ENCODE measurements around the gene DRGX.

DRGX gene

DNA sequence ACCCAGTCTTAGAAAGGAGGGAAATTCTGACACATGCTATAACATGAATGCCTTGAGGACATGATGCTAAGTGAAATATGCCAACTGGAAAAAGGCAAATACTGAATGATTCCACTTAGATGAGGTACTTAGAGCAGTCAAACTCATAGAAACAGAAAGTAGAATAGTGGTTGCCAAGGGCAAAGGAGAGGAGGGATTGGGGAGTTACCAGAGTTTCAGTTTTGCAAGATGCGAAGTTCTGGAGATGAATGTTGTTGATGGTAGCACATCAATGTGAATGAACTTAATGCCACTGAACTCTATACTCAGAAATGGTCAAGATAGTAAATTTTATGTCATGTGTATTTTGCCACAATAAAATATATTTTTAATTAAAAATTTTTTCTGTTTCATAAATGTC lies 38.9 kb downstream of the DRGX start:
- no peak for DNase-seq (ENCODE audit: low spot score in 2 of 2)
- no peaks in the 10 kb centered on the region for H3K27me3 ChIP-seq (ENCODE audit: low read depth)
- H3K4me1 ChIP-seq = no peaks in the 10 kb centered on the region
- no peaks in the 10 kb centered on the region for H3K9me3 ChIP-seq
- H3K4me3 ChIP-seq = no peak overlapping the region
- no peaks in the 10 kb centered on the region for H3K36me3 ChIP-seq (replicated peaks)
- in situ Hi-C loops (cut with MboI; ENCODE audit: low sequenced_read_pairs) = no loop called here

DNA sequence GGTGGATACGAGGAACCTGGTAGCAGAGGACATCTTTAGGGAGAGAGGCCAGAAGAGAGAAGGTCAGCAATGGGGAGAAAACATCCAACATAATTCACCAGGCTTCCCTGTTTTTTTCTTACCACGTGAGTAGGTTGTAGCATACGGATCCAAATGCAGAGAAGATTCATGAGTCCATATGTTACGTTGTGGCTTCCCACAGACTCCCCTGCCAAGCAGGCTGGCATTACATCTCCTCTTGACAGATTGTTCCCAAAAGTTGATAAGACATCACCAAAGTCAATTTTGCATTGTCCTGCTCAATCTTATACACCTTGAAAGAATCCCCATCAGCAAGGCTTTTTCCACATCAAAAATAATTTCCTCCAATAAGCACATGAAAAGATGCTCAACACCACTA lies 39.7 kb downstream of the DRGX start:
- in situ Hi-C loops (cut with MboI; ENCODE audit: low sequenced_read_pairs) = no loop called here
- no peak for DNase-seq (ENCODE audit: low spot score in 2 of 2)

DNA sequence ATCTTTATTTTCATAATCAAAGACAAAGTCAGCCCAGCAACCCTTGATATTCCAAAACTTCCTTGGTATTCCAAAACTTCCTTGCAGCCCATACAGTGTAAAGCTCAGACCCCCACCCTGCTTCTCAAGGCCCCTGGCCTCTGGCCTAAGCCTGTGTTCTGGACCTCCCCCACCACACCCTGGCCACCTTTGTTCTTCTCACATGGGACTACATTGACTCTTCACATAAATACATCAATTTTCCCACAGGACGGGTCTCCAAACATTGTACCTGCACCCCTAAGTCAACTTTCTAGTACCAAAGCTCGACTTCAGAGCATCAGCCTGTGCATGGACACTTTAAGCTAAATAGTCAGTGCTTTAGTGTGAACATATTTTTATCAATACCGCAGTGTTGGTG lies 40.7 kb downstream of the DRGX start:
- Histone ChIP-seq H3K36me3 (replicated peaks) (no peaks in the 10 kb centered on the region), H3K9me3 (no peaks in the 10 kb centered on the region), H3K4me3 (no peak overlapping the region), H3K4me1 (no peaks in the 10 kb centered on the region), H3K27me3 (ENCODE audit: low read depth) (no peaks in the 10 kb centered on the region)
- DNase-seq (ENCODE audit: low spot score in 2 of 2) = no peak
- in situ Hi-C loops (cut with MboI; ENCODE audit: low sequenced_read_pairs) = no loop called here

More for the DNA sequence above, 39.7 kb downstream of the DRGX start:
- H3K36me3 ChIP-seq (replicated peaks) = no peaks in the 10 kb centered on the region
- no peak overlapping the region for H3K4me3 ChIP-seq
- no peaks in the 10 kb centered on the region for H3K4me1 ChIP-seq
- H3K9me3 ChIP-seq = no peaks in the 10 kb centered on the region
- no peaks in the 10 kb centered on the region for H3K27me3 ChIP-seq (ENCODE audit: low read depth)

DNA sequence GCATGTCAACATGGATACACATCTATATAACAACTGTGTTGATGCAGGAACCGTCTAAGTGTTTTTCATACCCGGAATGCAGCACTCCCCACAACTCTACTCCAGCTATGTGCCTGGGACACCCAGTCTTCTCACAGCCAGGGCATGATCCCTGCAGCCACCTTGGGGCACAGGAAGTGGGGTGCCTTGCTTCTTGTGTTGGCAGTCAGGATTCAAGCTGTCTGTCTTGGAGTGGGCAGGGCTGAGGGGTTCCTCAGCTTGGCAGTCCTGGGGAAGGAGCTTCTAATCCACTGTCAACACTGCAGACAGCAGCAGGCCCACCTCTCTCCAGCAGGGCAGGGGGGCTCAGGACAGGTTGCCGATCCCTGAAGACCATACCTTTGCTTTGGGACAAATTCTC lies 41.3 kb downstream of the DRGX start:
- no peaks in the 10 kb centered on the region for H3K4me1 ChIP-seq
- no peaks in the 10 kb centered on the region for H3K27me3 ChIP-seq (ENCODE audit: low read depth)
- no peak overlapping the region for H3K4me3 ChIP-seq
- in situ Hi-C loops (cut with MboI; ENCODE audit: low sequenced_read_pairs) = no loop called here
- H3K36me3 ChIP-seq (replicated peaks) = no peaks in the 10 kb centered on the region
- no peaks in the 10 kb centered on the region for H3K9me3 ChIP-seq
- DNase-seq (ENCODE audit: low spot score in 2 of 2) = no peak

DNA sequence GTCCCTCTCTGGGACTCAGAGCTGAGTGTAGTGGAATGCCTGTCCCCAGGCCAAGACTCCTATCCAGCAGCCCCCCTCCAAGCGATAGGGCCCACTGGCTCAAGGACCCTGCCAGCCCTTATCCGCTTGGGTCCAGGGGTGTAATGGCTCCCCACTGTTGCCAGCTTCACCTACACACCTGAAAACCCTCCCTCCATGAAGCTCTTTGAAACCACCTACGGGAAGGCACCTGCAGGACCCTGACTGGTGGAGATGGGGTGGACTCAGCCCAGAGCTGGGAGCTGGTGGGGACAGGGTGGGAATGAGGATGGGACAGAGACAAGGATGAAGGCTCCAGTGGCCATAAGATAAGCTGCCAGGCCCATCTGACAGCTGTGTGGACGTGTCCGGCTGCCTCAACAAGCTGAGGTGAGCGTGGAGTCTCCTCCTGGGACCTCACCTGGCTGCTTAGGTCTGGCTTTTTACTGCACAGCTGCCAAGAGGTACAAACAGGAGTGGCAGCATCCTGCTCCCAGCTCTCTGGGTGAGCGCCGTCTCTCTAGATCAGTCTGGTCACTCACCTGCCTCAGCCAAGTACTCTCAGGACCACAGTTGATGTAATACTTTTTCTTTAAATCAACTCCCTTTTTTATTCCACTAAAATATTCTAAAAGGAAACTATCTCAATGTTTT lies 41.9 kb downstream of the DRGX start:
- Histone ChIP-seq H3K27me3 (ENCODE audit: low read depth) (no peaks in the 10 kb centered on the region), H3K4me1 (no peaks in the 10 kb centered on the region), H3K36me3 (replicated peaks) (no peaks in the 10 kb centered on the region), H3K4me3 (no peak overlapping the region), H3K9me3 (no peaks in the 10 kb centered on the region)
- in situ Hi-C loops (cut with MboI; ENCODE audit: low sequenced_read_pairs) = no loop called here
- no peak for DNase-seq (ENCODE audit: low spot score in 2 of 2)

DNA sequence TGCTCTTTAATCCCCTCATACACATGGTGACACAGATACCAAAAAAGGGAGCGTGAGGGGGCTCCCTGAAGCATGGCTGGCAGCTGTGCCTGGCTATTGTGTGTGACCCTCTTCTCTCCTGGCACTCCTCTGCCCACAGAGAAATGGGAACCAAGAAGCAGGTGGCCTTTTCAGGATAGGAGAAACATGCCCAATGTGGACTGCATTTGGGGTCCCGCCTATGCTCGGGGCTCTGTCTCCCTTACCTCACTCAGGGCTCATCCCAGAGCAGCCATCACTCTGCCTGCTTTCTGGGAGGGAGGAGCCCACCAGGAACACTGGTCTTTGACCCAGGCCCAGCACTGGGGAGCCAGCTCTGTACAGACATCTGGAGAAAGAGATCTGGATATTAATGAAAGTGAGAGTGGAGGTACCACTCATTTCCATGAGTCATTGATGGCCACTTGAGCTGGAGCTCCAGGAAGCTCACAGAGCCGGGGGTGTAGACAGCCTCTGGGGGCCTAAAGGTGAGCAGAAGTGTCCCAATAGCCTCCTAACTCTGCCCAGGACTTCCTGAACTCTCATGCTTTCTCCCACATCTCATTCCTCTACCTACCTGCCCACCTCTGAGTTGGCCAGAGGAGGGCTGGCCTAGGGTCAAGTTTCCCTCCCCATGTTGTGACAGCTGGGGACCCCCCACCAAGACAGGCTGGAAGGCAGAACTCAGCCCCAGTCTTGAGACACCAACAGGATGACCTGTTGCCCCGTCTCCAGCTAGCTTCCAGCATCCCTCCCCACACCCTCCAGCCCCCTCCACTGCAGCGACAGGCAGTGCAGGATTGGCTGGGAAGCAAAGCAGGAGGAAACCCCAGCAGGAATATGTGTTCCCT lies 42.6 kb downstream of the DRGX start:
- Histone ChIP-seq H3K4me1 (no peaks in the 10 kb centered on the region), H3K27me3 (ENCODE audit: low read depth) (no peaks in the 10 kb centered on the region), H3K4me3 (no peak overlapping the region), H3K9me3 (no peaks in the 10 kb centered on the region), H3K36me3 (replicated peaks) (no peaks in the 10 kb centered on the region)
- in situ Hi-C loops (cut with MboI; ENCODE audit: low sequenced_read_pairs) = no loop called here
- DNase-seq (ENCODE audit: low spot score in 2 of 2) = no peak

DNA sequence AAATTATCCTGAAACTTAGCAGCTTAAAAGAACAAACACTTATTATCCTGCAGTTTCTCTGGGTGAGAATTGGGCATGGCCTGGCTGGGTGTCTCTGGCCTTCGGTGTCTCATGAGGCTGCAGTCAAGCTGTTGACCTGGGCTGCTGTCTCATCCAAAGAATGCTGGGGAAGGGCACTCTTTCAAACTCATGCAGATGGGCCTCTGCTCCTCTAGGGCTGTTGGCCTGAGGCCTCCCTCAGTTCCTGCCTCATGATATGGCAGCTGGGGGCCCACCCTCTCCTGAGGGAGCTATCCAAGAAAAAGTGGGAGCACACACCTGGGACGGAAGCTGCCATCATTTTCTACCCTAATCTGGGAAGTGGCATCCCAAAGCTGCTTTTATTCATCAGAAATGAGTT lies 43.6 kb downstream of the DRGX start:
- H3K4me3 ChIP-seq = no peak overlapping the region
- in situ Hi-C loops (cut with MboI; ENCODE audit: low sequenced_read_pairs) = no loop called here
- no peaks in the 10 kb centered on the region for H3K9me3 ChIP-seq
- H3K27me3 ChIP-seq (ENCODE audit: low read depth) = no peaks in the 10 kb centered on the region
- no peaks in the 10 kb centered on the region for H3K4me1 ChIP-seq
- no peaks in the 10 kb centered on the region for H3K36me3 ChIP-seq (replicated peaks)
- no peak for DNase-seq (ENCODE audit: low spot score in 2 of 2)

DNA sequence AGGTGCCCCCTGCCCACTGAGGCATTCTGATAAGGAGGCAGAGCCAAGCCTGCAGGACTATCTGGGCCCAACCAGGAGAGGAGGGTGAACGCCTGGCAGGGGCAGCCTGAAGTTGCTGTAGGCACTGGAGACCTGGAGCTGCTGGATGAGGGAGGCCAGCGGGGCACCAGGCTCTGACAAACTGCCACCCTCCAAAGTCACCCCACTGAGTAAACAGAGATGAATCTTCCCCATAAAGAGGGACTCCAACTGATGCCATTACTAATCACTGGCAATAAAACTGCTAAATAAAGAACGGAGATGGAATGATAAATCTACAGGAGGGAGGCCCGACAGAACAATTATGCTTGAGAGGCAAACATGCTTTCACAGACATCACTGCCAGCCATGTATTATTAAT lies 44.2 kb downstream of the DRGX start:
- DNase-seq (ENCODE audit: low spot score in 2 of 2) = no peak
- in situ Hi-C loops (cut with MboI; ENCODE audit: low sequenced_read_pairs) = no loop called here

DNA sequence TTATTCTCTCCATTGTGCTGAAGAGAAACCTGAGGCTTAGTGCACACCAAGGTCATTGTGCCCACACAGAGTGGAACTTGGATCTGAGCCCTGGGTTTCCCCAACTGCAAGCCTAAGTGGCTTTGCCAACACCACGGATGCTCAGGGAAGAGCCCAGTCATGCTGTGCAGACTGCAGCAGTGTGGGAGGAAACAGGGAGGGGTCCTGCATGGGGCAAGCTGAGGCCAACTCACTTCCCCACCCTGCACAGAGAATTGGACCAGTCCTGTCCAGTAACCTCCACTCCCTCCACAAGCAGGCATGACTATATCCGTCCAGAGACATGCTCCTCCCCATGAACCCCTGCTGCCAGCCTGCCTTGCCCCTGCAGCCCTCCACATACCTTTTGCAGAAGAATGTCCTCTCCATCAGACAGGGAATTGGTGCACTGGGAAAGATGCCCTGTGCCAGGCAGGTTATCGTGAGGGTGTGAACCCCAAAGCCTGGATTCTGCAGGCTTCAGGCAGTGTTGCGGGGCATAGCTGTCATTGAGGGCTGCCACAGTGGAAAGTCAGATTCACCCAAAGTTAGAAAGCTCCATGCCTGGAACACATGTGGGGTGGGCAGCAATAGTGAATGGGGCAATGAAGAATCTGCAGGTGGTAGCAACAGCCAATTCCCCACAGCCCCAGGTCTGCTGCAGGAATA lies 44.9 kb downstream of the DRGX start:
- H3K9me3 ChIP-seq = no peaks in the 10 kb centered on the region
- H3K27me3 ChIP-seq (ENCODE audit: low read depth) = no peaks in the 10 kb centered on the region
- no peak overlapping the region for H3K4me3 ChIP-seq
- no peak for DNase-seq (ENCODE audit: low spot score in 2 of 2)
- no peaks in the 10 kb centered on the region for H3K36me3 ChIP-seq (replicated peaks)
- in situ Hi-C loops (cut with MboI; ENCODE audit: low sequenced_read_pairs) = no loop called here
- H3K4me1 ChIP-seq = no peaks in the 10 kb centered on the region

More for the DNA sequence above, 44.2 kb downstream of the DRGX start:
- Histone ChIP-seq H3K27me3 (ENCODE audit: low read depth) (no peaks in the 10 kb centered on the region), H3K36me3 (replicated peaks) (no peaks in the 10 kb centered on the region), H3K4me3 (no peak overlapping the region), H3K9me3 (no peaks in the 10 kb centered on the region), H3K4me1 (no peaks in the 10 kb centered on the region)

DNA sequence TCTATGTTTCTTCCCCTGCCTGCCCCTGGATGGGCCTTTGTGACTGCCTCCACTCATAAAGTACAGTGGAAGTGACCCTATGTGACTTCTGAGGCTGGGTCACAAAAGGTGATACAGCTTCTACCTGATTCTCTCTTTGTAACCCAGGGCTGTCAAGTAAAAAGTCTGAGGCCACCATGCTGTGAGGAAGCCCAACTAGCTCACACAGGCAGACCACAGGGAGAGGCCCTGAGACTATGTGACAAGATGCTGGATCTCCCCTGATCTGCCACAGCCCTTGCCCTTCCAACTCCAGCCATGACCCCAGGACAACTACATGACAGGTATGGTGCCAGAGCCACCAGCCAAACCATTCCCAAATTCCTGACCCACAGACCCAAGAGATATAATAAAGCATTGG lies 45.8 kb downstream of the DRGX start:
- Histone ChIP-seq H3K27me3 (ENCODE audit: low read depth) (no peaks in the 10 kb centered on the region), H3K9me3 (no peaks in the 10 kb centered on the region)
- in situ Hi-C loops (cut with MboI; ENCODE audit: low sequenced_read_pairs) = no loop called here

DNA sequence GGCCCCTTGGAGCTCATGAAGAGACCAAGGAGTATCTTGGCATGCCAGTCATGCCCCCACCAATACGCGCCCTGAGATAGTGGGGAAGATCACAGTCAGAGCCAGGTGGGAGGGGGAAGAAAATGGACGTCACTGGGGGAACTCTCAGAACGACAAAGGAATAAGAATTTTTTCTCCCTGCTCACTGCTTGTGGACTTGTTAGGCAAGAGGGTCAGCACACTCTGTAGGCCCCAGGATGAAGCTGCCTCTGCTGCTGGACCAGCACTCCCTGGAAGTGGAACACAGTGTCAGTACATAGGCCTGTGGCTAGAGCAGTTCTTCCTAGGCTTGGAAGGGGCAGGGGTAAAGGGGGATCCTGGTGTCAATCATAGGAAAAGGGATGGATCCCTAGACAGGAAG lies 46.5 kb downstream of the DRGX start:
- Histone ChIP-seq H3K9me3 (no peaks in the 10 kb centered on the region), H3K36me3 (replicated peaks) (no peaks in the 10 kb centered on the region), H3K4me3 (no peak overlapping the region), H3K27me3 (ENCODE audit: low read depth) (no peaks in the 10 kb centered on the region), H3K4me1 (no peaks in the 10 kb centered on the region)
- no peak for DNase-seq (ENCODE audit: low spot score in 2 of 2)
- in situ Hi-C loops (cut with MboI; ENCODE audit: low sequenced_read_pairs) = no loop called here

More for the DNA sequence above, 45.8 kb downstream of the DRGX start:
- Histone ChIP-seq H3K4me1 (no peaks in the 10 kb centered on the region), H3K4me3 (no peak overlapping the region), H3K36me3 (replicated peaks) (no peaks in the 10 kb centered on the region)
- DNase-seq (ENCODE audit: low spot score in 2 of 2) = no peak

DNA sequence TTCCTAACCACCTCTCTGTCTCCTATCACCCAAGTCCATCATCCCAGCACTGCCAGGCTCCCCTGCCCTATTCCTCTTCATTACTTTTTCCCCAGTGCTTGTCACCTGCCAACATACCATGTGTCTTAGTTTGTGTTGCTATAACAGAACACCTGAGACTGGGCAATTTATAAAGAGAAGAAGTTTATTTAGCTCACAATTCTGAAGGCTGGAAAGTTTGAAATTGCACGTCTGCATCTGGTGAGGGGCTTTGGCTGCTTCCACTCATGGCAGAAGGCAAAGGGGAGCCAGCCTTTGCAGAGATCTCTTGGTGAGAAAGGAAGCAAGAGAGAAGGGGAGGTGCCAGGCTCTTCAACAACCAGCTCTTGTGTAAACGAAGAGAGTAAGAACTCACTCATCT lies 47.3 kb downstream of the DRGX start:
- Histone ChIP-seq H3K27me3 (ENCODE audit: low read depth) (no peaks in the 10 kb centered on the region), H3K9me3 (no peaks in the 10 kb centered on the region), H3K4me1 (no peaks in the 10 kb centered on the region), H3K4me3 (no peak overlapping the region), H3K36me3 (replicated peaks) (no peaks in the 10 kb centered on the region)
- DNase-seq (ENCODE audit: low spot score in 2 of 2) = no peak
- in situ Hi-C loops (cut with MboI; ENCODE audit: low sequenced_read_pairs) = no loop called here

DNA sequence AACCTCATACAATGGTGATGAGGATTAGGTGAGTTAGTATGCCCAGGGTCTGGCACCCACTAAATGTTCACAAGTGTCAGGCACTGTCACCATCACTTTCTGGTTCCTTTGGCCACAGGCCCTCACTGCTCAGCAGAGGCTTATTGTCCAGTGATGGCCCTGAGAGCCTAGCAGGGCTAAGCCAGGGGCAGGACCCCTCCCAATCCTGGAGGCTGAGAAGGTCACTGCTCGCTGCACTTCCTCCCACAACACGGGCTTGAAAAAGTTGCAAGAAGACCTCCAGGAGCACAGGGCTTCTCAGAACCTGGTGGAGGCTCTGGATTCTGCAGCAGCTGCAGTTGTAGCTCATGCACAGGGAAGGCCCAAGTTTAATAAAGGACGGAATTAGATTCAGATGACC lies 48.1 kb downstream of the DRGX start:
- no peaks in the 10 kb centered on the region for H3K4me1 ChIP-seq

DNA sequence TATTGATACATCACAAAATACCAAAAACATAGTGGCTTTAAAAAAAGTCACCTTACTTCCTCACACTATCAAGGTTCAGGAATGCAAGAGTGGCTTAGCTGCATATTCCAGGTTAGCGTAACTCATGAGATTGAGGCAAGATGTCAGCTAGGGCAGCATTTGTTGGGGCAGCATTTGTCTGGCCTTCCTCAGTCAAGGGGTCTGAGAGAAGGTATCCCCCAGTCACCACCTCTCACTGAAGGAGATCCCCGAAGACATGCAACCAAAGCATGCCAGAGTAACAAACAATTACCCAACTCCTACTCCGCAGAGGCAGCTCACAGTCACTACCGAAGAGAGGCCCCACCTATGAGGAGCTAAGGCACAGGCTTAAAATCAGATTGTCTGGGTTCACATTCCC lies 48.5 kb downstream of the DRGX start:
- in situ Hi-C loops (cut with MboI; ENCODE audit: low sequenced_read_pairs) = no loop called here
- Histone ChIP-seq H3K4me3 (no peak overlapping the region), H3K36me3 (replicated peaks) (no peaks in the 10 kb centered on the region), H3K4me1 (no peaks in the 10 kb centered on the region), H3K27me3 (ENCODE audit: low read depth) (no peaks in the 10 kb centered on the region), H3K9me3 (no peaks in the 10 kb centered on the region)
- no peak for DNase-seq (ENCODE audit: low spot score in 2 of 2)

More for the DNA sequence above, 48.1 kb downstream of the DRGX start:
- in situ Hi-C loops (cut with MboI; ENCODE audit: low sequenced_read_pairs) = no loop called here
- H3K27me3 ChIP-seq (ENCODE audit: low read depth) = no peaks in the 10 kb centered on the region
- no peaks in the 10 kb centered on the region for H3K9me3 ChIP-seq
- no peak for DNase-seq (ENCODE audit: low spot score in 2 of 2)
- H3K36me3 ChIP-seq (replicated peaks) = no peaks in the 10 kb centered on the region
- no peak overlapping the region for H3K4me3 ChIP-seq

Data from HAP-1 (cell line).